Kidney (tissue), 14 donors: ENCODE results near the gene OTUD4. TPM values are rescaled to one million over a fixed set of nuclear protein-coding genes. Genes with fewer than 3 reads are reported as not detected.
"Not testable (repeated sequence)": the region's sequence is repeated elsewhere in the genome, so short reads cannot be mapped to it uniquely, and the experiment has no call there.

Experiments used
- DNase-seq, 5 donors: peaks; one replicate each; pipeline ENCODE4 v3.0.0-alpha.2; 2013 to 2020
- FAIRE-seq: peaks from 2 replicates; lab custom pipeline; 2012; peaks lifted over from hg19 to GRCh38; lab: Jason Lieb, UNC
- H3K27ac ChIP-seq, 2 donors: one replicate each; pipeline ENCODE4 v1.7.0; 2013; ENCODE audit warnings: low read depth in 2 of 2, low read length in 2 of 2, inconsistent platforms in 1 of 2
- H3K27me3 ChIP-seq: one replicate; pipeline ENCODE4 v1.7.1; 2013; ENCODE audit warnings: low read length, inconsistent platforms; ENCODE audit not compliant: control insufficient read depth, insufficient read depth
- H3K36me3 ChIP-seq, 3 donors: one replicate each; pipeline versions ENCODE4 v1.7.0 to v1.7.1; 2013; ENCODE audit warnings: low read length in 3 of 3, control low read depth in 1 of 3, inconsistent platforms in 1 of 3; ENCODE audit not compliant: insufficient read depth in 3 of 3, control insufficient read depth in 2 of 3
- H3K4me1 ChIP-seq, 3 donors: one replicate each; pipeline versions ENCODE4 v1.7.0 to v1.7.1; 2013; ENCODE audit warnings: low read length in 3 of 3, inconsistent platforms in 1 of 3, low read depth in 1 of 3; ENCODE audit not compliant: control insufficient read depth in 2 of 3, insufficient read depth in 2 of 3
- H3K4me3 ChIP-seq, 3 donors: one replicate each; pipeline versions ENCODE4 v1.7.0 to v1.8.1; 2013; ENCODE audit warnings: low read length in 3 of 3, control low read depth in 1 of 3, inconsistent platforms in 1 of 3
- H3K9ac ChIP-seq, 3 donors: one replicate each; pipeline versions ENCODE4 v1.7.0 to v1.7.1; 2013; ENCODE audit warnings: low read length in 3 of 3, control low read depth in 1 of 3, inconsistent platforms in 1 of 3
- H3K9me3 ChIP-seq, 3 donors: one replicate each; pipeline versions ENCODE4 v1.7.0 to v1.7.1; 2013; ENCODE audit warnings: low read length in 3 of 3, control low read depth in 1 of 3, inconsistent platforms in 1 of 3; ENCODE audit not compliant: control insufficient read depth in 2 of 3, insufficient read depth in 1 of 3
- CTCF ChIP-seq: IDR thresholded peaks from 3 replicates; pipeline ENCODE4 v1.5.1; 2012; ENCODE audit warnings: mild to moderate bottlenecking, moderate library complexity, borderline replicate concordance; ENCODE audit not compliant: insufficient read depth; ENCODE audit errors: extremely low read depth
- intact Hi-C: fragments of 100-400 bp; cut with DNase I; formaldehyde crosslinking; loops from one replicate; pipeline ENCODE4 v1.11.1; 2022
- polyA plus RNA-seq: library from polyadenylated mRNA; stranded (reverse); fragments of 350-450 nt; fragmentation: Illumina TruSeq; extraction: RNeasy Lipid Tissue Mini Kit (QIAGEN cat#74804); gene quantifications from one replicate; pipeline ENCODE4 v1.2.3, GENCODE V29; 2014; ENCODE audit warnings: low read depth, low replicate concordance; ENCODE audit not compliant: insufficient read depth
- total RNA-seq: library from RNA; stranded (reverse); fragmentation: NEBNext Ultra II Directional; extraction: Animal tissue kit (Norgen Biotek cat#: 25700); gene quantifications from one replicate; pipeline ENCODE4 v1.2.1, GENCODE V29; 2021
- donor health status: control.
- donor health status: control.
- donor health status: control.
- donor health status: control.
- donor health status: control.
- donor health status: DM: yes; HTN: yes; CAD: no.
- donor health status: Normal renal cell carcinoma (clear cell type).

Gene OTUD4
- total and polyA plus RNA-seq, 2 donors from 2014 or later, result 5.6 to 45.4 TPM

- intact Hi-C loops, result no loop called here
- TF ChIP-seq CTCF, result no peak
- H3K9ac ChIP-seq, result no peak overlapping the region
- H3K4me1 ChIP-seq, result no peaks in the 10 kb centered on the region
- H3K27me3 ChIP-seq, result no peaks in the 10 kb centered on the region
- no peak overlapping the region for H3K4me3 ChIP-seq
- DNase-seq (no peak), FAIRE-seq (no peak)
- H3K9me3 ChIP-seq, result no peaks in the 10 kb centered on the region
- H3K36me3 ChIP-seq, result peaks cover 10 to 34% (median 14%) of the 10 kb centered on the region in 3 donors
- H3K27ac ChIP-seq, result no peak overlapping the region
Measured at GRCh38 chr4:145153904-145154298, 26.5 kb downstream of the OTUD4 start.

DNA sequence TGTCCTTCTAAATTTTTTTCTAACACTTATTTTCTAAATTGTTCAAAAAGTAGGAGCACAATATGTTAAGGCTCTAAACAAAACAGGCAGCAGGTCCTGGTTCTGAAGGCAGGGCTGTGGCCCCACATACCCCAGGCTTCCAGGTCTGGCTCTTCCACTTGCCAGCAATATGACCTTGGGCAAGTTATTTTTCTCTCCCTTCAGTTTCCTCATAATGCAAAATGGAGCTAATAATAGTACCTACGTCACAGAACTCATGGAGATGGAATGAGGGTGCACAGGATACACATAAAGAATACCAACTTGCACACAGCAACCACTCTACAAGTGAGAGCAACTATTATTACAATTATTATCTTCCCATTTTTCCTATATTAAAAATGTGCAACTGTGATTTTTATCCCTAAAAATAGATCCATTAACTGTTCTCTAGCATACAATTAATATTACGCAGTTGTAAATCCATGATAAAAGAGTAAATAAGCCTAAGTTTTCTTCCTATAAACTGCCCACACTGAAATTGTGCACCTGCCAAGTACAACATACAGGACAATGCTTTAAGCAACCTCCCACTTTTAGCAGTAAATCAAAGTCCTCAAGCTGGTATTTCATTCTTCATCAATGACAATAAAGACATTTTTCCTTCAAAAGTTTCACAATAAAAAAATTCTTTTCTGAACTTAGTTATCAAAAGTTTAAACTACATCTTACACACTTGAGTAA, 27.0 kb downstream of the OTUD4 start:
- no peak overlapping the region for H3K9ac ChIP-seq
- H3K27me3 ChIP-seq, result no peaks in the 10 kb centered on the region
- no peaks in the 10 kb centered on the region for H3K4me1 ChIP-seq
- H3K4me3 ChIP-seq, result no peak overlapping the region
- intact Hi-C loops, result no loop called here
- H3K9me3 ChIP-seq, result no peaks in the 10 kb centered on the region
- no peak for TF ChIP-seq CTCF
- FAIRE-seq (no peak), DNase-seq (no peak)
- peaks cover 10 to 34% (median 17%) of the 10 kb centered on the region in 3 donors for H3K36me3 ChIP-seq
- H3K27ac ChIP-seq, result no peak overlapping the region

DNA sequence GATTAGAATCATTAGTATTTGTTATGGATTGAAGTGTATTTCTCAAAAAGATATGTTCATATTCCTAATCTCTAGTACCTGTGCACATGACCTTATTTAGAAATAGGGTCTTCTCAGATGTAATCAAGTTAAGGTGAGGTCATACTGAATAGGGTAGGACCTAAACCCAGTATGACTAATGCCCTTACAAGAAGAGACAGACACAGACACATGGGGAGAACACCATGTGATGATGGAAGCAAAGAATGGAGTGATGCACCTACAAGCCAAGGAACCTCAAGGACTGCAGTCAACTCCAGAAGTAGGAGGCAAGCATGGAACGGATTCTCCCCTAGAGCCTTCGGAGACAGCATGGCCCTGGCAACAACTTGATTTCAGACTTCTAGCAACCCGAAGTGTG, 31.4 kb downstream of the OTUD4 start:
- no peak for TF ChIP-seq CTCF
- H3K27ac ChIP-seq, result no peak overlapping the region
- H3K27me3 ChIP-seq, result no peaks in the 10 kb centered on the region
- intact Hi-C loops, result no loop called here
- H3K9me3 ChIP-seq, result no peaks in the 10 kb centered on the region
- no peaks in the 10 kb centered on the region for H3K4me1 ChIP-seq
- peaks cover 11 to 60% (median 35%) of the 10 kb centered on the region in 3 donors for H3K36me3 ChIP-seq
- H3K9ac ChIP-seq, result no peak overlapping the region
- no peak overlapping the region for H3K4me3 ChIP-seq
- DNase-seq (no peak), FAIRE-seq (no peak)

- H3K27me3 ChIP-seq, intact Hi-C loops, H3K4me1 ChIP-seq, DNase-seq, FAIRE-seq, H3K27ac ChIP-seq, H3K9me3 ChIP-seq, H3K9ac ChIP-seq, H3K4me3 ChIP-seq: not testable (repeated sequence)
- H3K36me3 ChIP-seq, result peaks cover 2 to 24% (median 12%) of the 10 kb centered on the region in 3 donors
Measured at GRCh38 chr4:145136219-145136618, 44.2 kb downstream of the OTUD4 start.
